Bronchial epithelial cell (primary cell): Measurements from ENCODE around the gene LBHD2. TPM values are rescaled to one million over a fixed set of nuclear protein-coding genes. Genes with fewer than 3 reads are reported as not detected.

Experiments used
- DNase-seq: peaks from one replicate; pipeline ENCODE4 v3.0.0-alpha.2; 2010; ENCODE audit warnings: low read depth
- FAIRE-seq: peaks from 2 replicates; lab custom pipeline; 2011; peaks lifted over from hg19 to GRCh38; lab: Jason Lieb, UNC
- H3K27me3 ChIP-seq: 2 replicates; pipeline ENCODE4 v1.5.1; 2011; ENCODE audit warnings: low read length; ENCODE audit not compliant: control insufficient read depth, insufficient read depth
- H3K36me3 ChIP-seq: 2 replicates; pipeline ENCODE4 v1.5.1; 2011; ENCODE audit warnings: low read length; ENCODE audit not compliant: control insufficient read depth, insufficient read depth
- H3K4me3 ChIP-seq: 2 replicates; pipeline ENCODE4 v1.5.1; 2011; ENCODE audit warnings: mild to moderate bottlenecking, low read depth, low read length, control low read depth
- CTCF ChIP-seq: IDR thresholded peaks from 2 replicates; pipeline ENCODE4 v1.5.1; 2011; ENCODE audit warnings: mild to moderate bottlenecking, moderate library complexity, low read length, control low read depth, inconsistent platforms; ENCODE audit not compliant: insufficient read depth, severe bottlenecking
- total RNA-seq: library from RNA; depleted of rRNA; stranded (reverse); fragments of >200 nt; gene quantifications from 2 replicates; pipeline ENCODE4 v1.2.1, GENCODE V29; 2014

Gene LBHD2
- total RNA-seq, 1 donor from 2014 or later: not detected

GRCh38 chr14:103122585-103122946 is 38.6 kb downstream of the LBHD2 start:
- Histone ChIP-seq H3K4me3 (no peak overlapping the region), H3K36me3 (no peaks in the 10 kb centered on the region), H3K27me3 (peaks cover 17% of the 10 kb centered on the region)
- DNase-seq (no peak), FAIRE-seq (no peak)
- no peak for TF ChIP-seq CTCF

GRCh38 chr14:103122947-103123633 is 39.1 kb downstream of the LBHD2 start, which contains the start of gene TNFAIP2:
TNFAIP2 (plus strand) TSS chr14:103123461; CDS start chr14:103126458, 2,997 bp downstream.
- no peak for TF ChIP-seq CTCF
- no peak for FAIRE-seq
- peak within 1 kb of the TSS; percentile 28 for H3K4me3 ChIP-seq
- no peaks in the 10 kb centered on the region for H3K36me3 ChIP-seq
- no peak for DNase-seq
- peaks cover 17% of the 10 kb centered on the region for H3K27me3 ChIP-seq

- Histone ChIP-seq H3K27me3 (peaks cover 13% of the 10 kb centered on the region), H3K4me3 (peak overlapping the region; percentile 28), H3K36me3 (no peaks in the 10 kb centered on the region)
- TF ChIP-seq CTCF: peak; percentile 33
- no peak for FAIRE-seq
- no peak for DNase-seq
Measured at GRCh38 chr14:103123634-103124500, 39.9 kb downstream of the LBHD2 start.

GRCh38 chr14:103124501-103125001 is 40.5 kb downstream of the LBHD2 start:
- Histone ChIP-seq H3K36me3 (no peaks in the 10 kb centered on the region), H3K4me3 (no peak overlapping the region), H3K27me3 (peaks cover 13% of the 10 kb centered on the region)
- no peak for TF ChIP-seq CTCF
- DNase-seq (no peak), FAIRE-seq (no peak)

GRCh38 chr14:103125098-103126070 is 41.4 kb downstream of the LBHD2 start:
- no peak overlapping the region for H3K4me3 ChIP-seq
- DNase-seq (no peak), FAIRE-seq (no peak)
- TF ChIP-seq CTCF: no peak
- H3K36me3 ChIP-seq: no peaks in the 10 kb centered on the region
- H3K27me3 ChIP-seq: peaks cover 13% of the 10 kb centered on the region
